ENCODE measurements around the gene KTI12.
"Not testable (repeated sequence)": the region's sequence is repeated elsewhere in the genome, so short reads cannot be mapped to it uniquely, and the experiment has no call there.

- TF ChIP-seq CTCF (IDR thresholded peaks at IDR 0.05; ENCODE audit: low read depth, low read length, missing input control); TAF1 (conservative IDR thresholded peaks at IDR 0.05); RXRA (IDR thresholded peaks at IDR 0.05): not testable (repeated sequence)
Measured at GRCh38 chr1:52077277-52077676, 43.7 kb upstream of the KTI12 start.

Measured in liver (tissue), 3 donors.